Lower leg skin (tissue), 3 donors: ENCODE measurements around the gene CBX2.

Experiments used
- CTCF ChIP-seq, 3 donors: fragments of 450-650 bp; IDR thresholded peaks; one replicate each; pipeline ENCODE4 v1.5.1; 2016; ENCODE audit warnings: antibody characterized with exemption in 3 of 3, mild to moderate bottlenecking in 3 of 3, moderate library complexity in 2 of 3
- POLR2A ChIP-seq, 2 donors: fragments of 450-650 bp; IDR thresholded peaks; one replicate each; pipeline ENCODE4 v1.6.1; 2016 to 2017; ENCODE audit warnings: antibody characterized with exemption in 2 of 2, mild to moderate bottlenecking in 1 of 2, moderate library complexity in 1 of 2

- TF ChIP-seq POLR2A (IDR thresholded peaks at IDR 0.05) = no peak
- TF ChIP-seq CTCF (IDR thresholded peaks at IDR 0.05) = no peak
These were observed 27.1 kb upstream of the CBX2 start for GRCh38 chr17:79750650-79751545.
